HepG2 (cell line): ENCODE measurements around the gene TFAP2E.

Experiments used
- CREM ChIP-seq, 2 experiments: sonication (generic) in 1 of 2; formaldehyde crosslinking in 1 of 2; IDR thresholded peaks; 2 replicates each; pipeline versions ENCODE4 v1.4.0 to v1.6.1; 2016 to 2020; ENCODE audit warnings: antibody characterized with exemption in 1 of 2, mild to moderate bottlenecking in 1 of 2, missing genetic modification reagents in 1 of 2
- NCOA2 ChIP-seq: sonication (generic); formaldehyde crosslinking; IDR thresholded peaks from 2 replicates; pipeline ENCODE4 v1.8.0; 2022; ENCODE audit warnings: inconsistent platforms
- ZNF10 ChIP-seq: sonication (generic); formaldehyde crosslinking; IDR thresholded peaks from 2 replicates; pipeline ENCODE4 v1.4.0; 2020; ENCODE audit warnings: mild to moderate bottlenecking, low read depth, missing genetic modification reagents, borderline replicate concordance

DNA sequence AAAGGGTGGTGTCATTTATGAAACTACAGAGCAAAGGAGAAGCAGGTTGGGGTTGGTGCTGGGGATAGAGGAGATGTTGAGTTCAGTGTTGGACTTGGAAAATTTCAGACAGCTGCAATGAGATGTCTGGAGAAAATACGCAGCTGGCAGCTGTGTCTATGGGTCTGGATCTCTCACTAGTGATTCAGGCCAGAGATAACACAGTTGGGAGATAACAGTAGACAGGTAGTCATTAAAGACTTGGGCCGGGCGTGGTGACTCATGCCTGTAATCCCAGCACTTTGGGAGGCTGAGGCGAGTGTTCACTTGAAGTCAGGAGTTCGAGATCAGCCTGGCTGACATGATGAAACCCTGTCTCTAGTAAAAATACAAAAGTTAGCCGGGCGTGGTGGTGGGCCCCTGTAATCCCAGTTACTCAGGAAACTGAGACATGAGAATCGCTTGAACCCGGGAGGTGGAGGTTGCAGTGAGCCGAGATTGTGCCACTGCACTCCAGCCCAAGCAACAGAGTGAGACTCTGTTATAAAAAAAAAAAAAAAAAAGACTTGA, 2.5 kb upstream of the TFAP2E start:
- no peak for TF ChIP-seq NCOA2 (CRISPR knock-in tag)
- no peak for TF ChIP-seq CREM (IDR thresholded peaks at IDR 0.05)
- TF ChIP-seq CREM (CRISPR knock-in tag; IDR thresholded peaks at IDR 0.05), result no peak
- no peak for TF ChIP-seq ZNF10 (CRISPR knock-in tag)
